ENCODE measurements around the gene MED26. TPM values are rescaled to one million over a fixed set of nuclear protein-coding genes. Genes with fewer than 3 reads are reported as not detected.
"Not testable (repeated sequence)": the region's sequence is repeated elsewhere in the genome, so short reads cannot be mapped to it uniquely, and the experiment has no call there.

MED26 gene
- total RNA-seq, 1 experiment from 2014 or later: 10.0 TPM

GRCh38 chr19:16573296-16573695 lies 54.7 kb downstream of the MED26 start:
- no peak for DNase-seq (ENCODE audit: low spot score)

DNA sequence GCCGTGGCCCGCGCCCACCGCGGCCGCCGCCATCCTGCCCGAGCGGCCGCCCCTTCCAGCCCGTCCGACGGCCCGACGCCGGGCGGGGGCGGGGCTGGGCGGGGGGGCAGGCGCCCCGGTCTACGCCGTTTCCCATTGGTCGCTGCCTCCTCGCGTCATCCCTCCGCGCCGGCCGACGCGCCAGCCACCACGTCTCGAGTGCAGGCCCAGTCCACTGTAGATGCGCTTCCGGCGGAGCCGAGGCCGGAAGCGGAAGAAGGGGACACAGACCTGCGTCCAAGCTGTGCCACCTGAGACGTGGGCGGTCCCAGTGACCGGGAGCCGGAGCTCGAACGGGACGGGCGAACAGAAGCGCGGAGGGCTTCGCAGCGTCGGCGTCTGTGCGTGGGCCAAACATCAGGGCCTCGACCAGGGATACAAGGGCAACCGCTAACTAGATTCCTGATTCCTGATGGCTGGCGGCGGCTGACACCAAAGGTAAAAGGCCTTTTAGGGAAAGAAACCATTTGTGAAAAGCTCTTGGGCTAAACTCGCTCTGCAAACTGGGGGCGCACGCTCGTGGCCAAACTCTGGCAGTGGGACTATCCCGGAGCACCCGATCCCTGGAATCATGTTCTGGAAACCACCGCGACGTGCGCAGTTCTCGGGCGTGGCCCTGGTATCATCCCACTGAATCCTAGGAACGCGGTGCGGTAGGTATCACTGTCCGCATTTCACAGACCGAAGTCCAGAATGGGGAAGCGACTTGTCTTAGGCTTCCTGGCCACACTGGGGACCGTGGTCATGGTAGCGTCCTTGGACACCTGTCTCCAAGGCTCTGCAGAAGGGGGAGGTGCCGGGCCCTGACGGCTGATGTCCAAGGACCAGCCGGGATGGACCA lies 55.4 kb downstream of the MED26 start, which contains the start of gene SLC35E1:
Gene SLC35E1 (minus strand): TSS at position 84 of the 880 bp plus-strand sequence. CDS start 51 bp downstream, at position 33.
- peak; percentile 94 for DNase-seq (ENCODE audit: low spot score)

- DNase-seq (ENCODE audit: low spot score): no peak
These were observed 56.1 kb downstream of the MED26 start for GRCh38 chr19:16571822-16572331.

DNA sequence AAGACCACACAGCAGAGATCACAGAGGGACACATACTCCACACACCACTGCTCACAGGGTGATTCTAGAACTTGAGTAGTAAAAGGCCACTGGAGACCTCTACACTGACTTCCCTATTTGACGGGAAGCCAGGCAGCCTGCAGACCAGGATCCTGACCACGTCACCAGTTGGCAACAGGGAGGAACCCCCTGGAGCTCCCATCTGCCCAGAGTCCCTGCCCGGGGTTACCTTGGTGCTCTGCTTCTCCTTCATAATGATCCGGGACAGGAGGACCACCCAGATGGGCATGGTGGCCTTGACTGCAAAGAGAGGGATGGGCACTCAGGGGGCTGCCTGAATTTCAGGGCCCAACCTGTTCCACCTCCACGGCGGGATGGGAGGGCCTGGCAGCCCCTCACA lies 56.7 kb downstream of the MED26 start:
- peak; percentile 30 for DNase-seq (ENCODE audit: low spot score)

DNA sequence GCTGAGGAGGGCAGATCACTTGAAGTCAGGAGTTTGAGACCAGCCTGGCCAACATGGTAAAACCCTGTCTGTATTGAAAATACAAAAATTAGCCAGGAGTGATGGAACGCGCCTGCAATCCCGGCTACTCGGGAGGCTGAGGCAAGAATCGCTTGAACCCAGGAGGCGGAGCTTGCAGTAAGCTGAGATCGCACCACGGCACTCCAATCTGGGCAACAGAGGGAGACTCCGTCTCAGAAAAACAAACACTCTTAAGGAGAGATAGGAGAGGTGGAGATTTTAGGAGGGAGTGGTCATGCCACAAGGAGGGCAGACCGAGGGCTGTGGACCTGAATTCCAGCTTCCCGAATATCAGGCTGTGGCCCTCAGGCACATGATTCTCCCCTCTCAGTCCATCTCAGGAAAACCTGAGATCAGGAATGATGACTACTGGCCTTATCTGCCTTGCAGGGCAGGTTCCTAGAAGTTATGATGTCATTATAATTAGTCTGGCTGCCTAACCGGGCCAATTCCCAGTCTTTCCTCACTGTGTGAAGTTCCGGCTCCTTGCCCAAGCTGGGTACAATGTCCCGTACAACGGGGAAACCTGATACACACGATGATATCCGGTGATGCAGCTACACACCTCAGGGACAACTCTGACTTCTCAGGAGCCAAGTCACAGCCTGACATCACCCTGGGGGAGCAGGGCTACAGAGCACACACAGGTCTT lies 58.2 kb downstream of the MED26 start:
- DNase-seq (ENCODE audit: low spot score): no peak

DNA sequence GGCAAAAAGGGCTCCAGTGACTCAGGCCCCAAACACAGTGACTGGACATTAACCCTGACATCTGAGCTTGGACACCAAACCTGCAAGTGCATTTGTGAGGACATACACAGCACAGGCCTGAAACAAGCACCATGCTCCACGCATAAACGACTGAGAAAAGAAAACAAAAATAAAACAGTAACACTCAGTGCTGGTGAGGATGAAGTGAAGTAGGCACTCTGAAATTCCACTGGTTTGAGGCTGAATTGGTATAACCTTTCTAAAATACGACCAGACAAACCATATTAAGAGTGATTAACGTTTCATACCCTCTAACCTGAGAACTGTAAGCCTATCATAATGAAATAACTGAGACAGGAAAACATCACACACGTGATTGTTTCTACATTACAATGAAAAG lies 61.3 kb downstream of the MED26 start:
- no peak for DNase-seq (ENCODE audit: low spot score)

DNA sequence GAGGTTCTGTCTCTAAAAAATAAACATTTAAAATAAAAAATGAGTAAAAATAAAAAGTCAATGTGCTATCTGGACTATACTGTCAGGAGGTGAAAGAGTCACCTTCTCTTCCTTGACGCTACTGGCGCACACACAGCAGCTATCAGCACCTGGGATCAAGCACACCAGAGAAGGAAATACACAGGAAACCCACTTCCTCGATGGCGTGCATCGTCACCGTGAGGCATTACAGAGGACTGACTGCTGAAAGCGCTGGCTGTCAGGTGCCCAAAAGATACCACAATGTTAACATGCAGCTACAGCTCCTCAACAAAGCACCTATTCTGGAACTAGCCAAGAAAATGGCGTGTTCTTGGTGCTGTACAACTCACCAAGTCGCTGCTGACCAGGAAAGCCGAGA lies 61.8 kb downstream of the MED26 start:
- DNase-seq (ENCODE audit: low spot score): no peak

- no peak for DNase-seq (ENCODE audit: low spot score)
These were observed 63.2 kb downstream of the MED26 start for GRCh38 chr19:16564842-16565241.

DNA sequence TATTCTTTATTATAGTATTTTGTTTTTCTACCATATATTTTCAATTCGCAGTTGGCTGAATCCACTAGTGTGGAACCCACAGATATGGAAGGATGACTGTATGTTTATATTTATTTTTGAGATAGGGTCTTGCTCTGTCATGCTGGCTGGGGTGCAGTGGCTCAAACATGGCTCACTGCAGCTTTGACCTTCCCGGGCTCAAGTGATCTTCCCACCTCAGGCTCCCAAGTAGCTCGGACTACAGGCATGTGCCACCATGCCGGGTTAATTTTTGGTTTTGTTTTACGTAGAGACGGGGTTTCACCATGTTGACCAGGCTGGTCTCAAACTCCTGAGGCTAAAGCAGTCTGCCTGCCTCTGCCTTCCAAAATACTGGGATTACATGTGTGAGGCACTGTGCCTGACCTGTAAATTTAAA lies 65.4 kb downstream of the MED26 start:
- DNase-seq (ENCODE audit: low spot score): no peak

DNA sequence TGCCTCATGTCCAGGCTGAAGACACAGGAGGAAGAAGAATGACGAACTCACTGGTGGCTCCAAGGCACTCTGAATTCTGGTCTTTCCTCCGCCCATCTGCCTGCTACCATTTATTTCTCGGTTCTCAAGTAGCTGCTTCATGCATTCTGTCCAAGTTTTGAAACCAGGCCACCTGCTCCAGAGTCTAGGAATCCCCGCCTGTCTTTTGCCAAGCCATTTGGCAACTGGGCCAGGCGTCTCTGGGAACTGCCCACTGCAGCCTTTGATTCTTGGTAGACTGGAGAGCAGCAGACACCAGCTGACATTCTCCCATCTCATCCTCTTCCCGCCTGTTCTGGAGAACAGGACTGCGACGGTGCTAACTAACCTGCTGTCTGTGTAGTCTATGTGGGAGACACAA lies 66.6 kb downstream of the MED26 start:
- DNase-seq (ENCODE audit: low spot score): no peak

DNA sequence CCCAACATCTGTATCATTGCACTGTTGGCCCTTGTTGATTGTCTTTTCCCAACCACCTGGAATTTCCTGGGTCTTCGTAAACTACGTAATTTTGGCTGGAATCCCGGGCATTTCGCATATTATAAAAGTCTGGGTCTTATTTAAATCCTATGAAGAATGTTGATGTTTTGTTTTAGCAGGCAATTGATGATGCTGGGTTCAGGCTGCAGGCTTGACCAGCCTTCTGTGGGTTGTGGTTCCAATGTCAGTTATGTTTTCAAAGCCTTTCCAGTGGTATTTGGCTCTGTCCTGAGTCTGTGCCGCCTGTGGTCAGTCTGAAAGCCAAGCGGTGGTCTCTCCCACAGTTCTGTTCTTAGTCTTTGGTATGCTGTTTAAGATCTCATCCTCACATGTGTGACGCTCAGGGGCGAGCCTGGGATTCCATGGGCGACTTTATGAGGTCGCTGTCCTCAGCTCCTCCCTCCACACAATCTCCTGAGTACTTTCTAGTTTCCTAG lies 68.2 kb downstream of the MED26 start:
- no peak for DNase-seq (ENCODE audit: low spot score)

DNA sequence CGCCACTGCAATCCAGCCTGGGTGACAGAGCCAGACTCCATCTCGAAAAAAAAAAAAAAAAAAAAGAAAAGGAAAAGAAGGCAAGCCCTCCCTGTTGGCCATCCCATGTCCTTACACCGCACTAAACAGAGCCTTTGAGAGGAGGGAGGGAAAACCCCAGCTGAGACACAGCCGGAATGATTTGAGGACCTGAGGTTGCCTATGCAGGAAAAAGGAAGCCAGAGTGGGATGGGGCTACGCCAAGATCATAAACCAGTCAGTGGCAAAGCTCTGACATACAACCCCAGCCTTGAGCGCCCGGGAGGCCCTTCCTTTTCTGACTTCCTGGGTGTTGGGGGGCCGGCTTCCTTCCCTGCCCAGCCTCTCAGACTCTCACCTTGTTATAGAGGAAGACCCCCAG lies 73.2 kb downstream of the MED26 start:
- no peak for DNase-seq (ENCODE audit: low spot score)

DNA sequence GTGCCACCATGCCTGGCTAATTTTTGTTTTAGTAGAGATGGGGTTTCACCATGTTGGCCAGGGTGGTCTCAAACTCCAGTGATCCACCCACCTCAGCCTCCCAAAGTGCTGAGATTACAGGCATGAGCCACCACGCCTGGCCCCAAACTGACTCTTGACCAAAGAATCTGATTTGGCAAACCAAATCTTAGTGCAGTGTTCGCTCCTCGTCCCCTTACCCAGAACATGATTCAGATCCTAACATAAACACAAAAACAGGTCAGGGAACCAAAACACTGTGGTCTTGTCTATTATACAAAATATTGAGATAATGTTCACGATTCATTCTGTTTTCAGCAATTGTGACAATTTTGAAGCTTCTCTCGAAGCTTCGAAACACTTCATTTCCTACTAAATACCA lies 76.1 kb downstream of the MED26 start:
- not testable (repeated sequence) for DNase-seq (ENCODE audit: low spot score)

DNA sequence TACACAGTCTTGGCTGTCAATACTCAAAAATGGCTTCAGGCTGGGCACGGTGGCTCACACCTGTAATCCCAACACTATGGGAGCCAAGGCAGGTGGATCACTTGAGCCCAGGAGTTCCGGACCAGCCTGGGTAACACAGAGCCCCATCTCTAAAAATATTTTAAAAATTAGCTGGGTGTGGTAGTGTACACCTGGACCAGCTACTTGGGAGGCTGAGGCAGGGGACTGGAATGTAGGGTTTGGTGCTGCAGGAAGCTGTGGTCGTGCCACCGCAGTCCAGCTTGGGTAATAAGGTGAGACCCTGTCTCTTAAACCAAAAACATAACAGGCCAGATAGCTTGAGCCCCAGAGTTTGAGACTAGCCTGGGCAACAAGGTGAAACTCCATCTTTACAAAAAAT lies 79.0 kb downstream of the MED26 start:
- no peak for DNase-seq (ENCODE audit: low spot score)

DNA sequence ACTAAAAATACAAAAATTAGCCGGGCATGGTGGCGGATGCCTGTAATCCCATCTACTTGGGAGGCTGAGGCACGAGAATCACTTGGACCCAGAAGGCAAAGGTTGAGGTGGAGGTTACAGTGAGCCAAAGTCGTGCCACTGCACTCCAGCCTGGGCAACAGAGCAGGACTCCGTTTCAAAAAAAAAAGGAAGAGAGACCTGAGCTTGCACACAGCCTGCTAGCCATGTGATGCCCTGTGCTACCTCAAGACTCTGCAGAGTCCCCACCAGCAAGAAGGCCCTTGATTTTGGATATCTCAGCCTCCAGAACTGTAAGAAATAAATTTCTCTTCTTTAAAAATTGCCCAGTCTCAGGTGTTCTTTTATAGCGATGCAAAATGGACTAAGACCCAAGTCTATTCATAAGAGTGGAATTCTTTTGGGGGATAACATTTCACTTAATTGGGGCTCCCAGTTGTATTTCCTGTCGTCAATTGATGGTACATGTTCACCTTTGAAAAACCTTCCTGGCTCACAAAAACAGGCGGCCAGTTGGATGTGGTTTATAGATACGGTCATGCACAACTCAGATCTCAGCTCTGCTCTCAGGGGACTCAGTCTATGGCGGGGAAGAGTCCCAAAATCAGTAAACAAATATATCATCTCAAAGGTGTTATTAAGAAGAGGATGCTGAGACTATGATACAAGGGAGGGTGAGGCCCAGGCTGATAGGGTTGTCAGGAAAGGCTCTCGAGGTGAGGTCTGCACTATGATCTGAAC lies 83.4 kb downstream of the MED26 start:
- DNase-seq (ENCODE audit: low spot score): no peak

- DNase-seq (ENCODE audit: low spot score): not testable (repeated sequence)
These were observed 84.3 kb downstream of the MED26 start for GRCh38 chr19:16543734-16544133.

DNA sequence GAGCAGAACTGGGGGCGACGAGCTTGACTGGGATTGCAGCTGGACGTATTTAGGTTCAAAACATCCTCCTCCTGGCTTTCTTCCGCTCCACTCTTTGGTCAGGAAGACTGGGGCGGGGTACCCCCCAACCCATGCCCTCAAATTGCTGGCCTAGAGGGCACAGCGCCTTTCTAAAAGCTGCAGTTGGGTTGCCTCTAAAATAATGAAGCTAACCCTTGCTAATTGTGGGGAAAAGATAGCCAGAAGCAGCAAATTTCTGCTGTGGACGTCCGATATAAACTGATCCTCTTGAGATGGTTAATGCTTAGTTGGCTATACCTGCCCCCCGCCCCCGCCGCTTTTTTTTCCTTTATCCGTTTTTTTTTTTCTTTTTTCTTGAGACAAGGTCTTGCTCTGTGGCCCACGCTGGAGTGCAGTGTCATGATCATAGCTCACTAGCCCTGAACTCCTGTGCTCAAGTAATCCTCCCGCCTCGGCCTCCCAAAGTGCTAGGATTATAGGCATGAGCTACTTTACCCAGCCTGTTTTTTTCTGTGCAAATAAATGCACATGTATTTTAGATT lies 85.0 kb downstream of the MED26 start:
- DNase-seq (ENCODE audit: low spot score): peak; percentile 17

GRCh38 chr19:16542045-16542909 lies 85.7 kb downstream of the MED26 start, which contains the start of gene CHERP:
Gene CHERP, minus strand, starts transcription at chr19:16542437. Its CDS starts 59 bp downstream, at chr19:16542378.
- peak; percentile 88 for DNase-seq (ENCODE audit: low spot score)

- peak; percentile 14 for DNase-seq (ENCODE audit: low spot score)
These were observed 86.4 kb downstream of the MED26 start for GRCh38 chr19:16541526-16542044.

DNA sequence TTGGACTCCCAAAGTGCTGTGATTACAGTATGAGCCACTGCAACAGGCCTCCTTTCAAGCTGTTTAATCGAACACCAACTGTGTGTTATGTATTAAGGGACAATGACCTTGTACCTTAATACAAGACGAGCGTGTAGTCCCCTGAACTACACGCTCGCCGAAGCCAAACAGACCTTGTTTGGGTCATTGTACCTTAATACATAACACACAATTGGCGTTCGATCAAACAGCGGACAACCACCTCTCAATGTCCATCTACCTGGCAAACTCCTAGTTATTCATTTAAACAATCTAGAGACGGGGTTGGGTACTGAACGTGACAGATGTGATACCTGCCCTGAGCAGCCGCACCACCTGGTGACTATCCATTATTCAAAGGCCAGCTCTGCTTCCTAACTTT lies 87.1 kb downstream of the MED26 start:
- no peak for DNase-seq (ENCODE audit: low spot score)
